Testis (tissue), 3 donors: ENCODE data around the gene GPR39. TPM values are rescaled to one million over a fixed set of nuclear protein-coding genes. Genes with fewer than 3 reads are reported as not detected.

Experiments used
- DNase-seq: peaks from one replicate; pipeline ENCODE4 v3.0.0-alpha.2; 2019
- H3K27ac ChIP-seq, 2 donors: fragments of 200-600 bp; sonication (generic); one replicate each; pipeline ENCODE4 v1.5.1; 2019
- H3K27me3 ChIP-seq: fragments of 200-600 bp; sonication (generic); one replicate; pipeline ENCODE4 v1.5.1; 2019
- H3K36me3 ChIP-seq: fragments of 200-600 bp; sonication (generic); one replicate; pipeline ENCODE4 v1.5.1; 2017; ENCODE audit warnings: low read depth; ENCODE audit errors: missing control alignments
- H3K4me1 ChIP-seq: fragments of 200-600 bp; sonication (generic); one replicate; pipeline ENCODE4 v1.5.1; 2019
- H3K4me3 ChIP-seq, 2 donors: fragments of 200-600 bp; sonication (generic); one replicate each; pipeline ENCODE4 v1.5.1; 2017 to 2019
- H3K9me3 ChIP-seq: fragments of 200-600 bp; sonication (generic); one replicate; pipeline ENCODE4 v1.5.1; 2017
- CTCF ChIP-seq, 3 experiments: fragments of 450-650 bp in 2 of 3; fragments of 200-600 bp in 1 of 3; sonication (generic) in 1 of 3; IDR thresholded peaks; one replicate each; pipeline ENCODE4 v1.5.1; 2016 to 2019; ENCODE audit warnings: antibody characterized with exemption in 3 of 3, mild to moderate bottlenecking in 2 of 3, moderate library complexity in 1 of 3
- POLR2A ChIP-seq: fragments of 450-650 bp; IDR thresholded peaks from one replicate; pipeline ENCODE4 v1.6.1; 2017; ENCODE audit warnings: antibody characterized with exemption, mild to moderate bottlenecking, moderate library complexity
- WGBS, 2 donors: methylation state at CpG; one replicate each; pipeline ENCODE4 v1.1.5; 2018; 5-methylcytosine and 5-hydroxymethylcytosine counted together
- intact Hi-C: fragments of 100-400 bp; cut with DNase I; formaldehyde crosslinking; loops from one replicate; pipeline ENCODE4 v1.15.1; 2023; ENCODE audit warnings: low total_unique reads
- polyA plus RNA-seq: library from polyadenylated mRNA; stranded (reverse); fragments of 350-450 nt; fragmentation: Illumina TruSeq; extraction: RNeasy Lipid Tissue Mini Kit (QIAGEN cat#74804); gene quantifications from one replicate; pipeline ENCODE4 v1.2.3, GENCODE V29; 2014; ENCODE audit warnings: low read depth, low replicate concordance; ENCODE audit not compliant: insufficient read depth
- total RNA-seq, 2 donors: library from RNA; depleted of rRNA; stranded (reverse); fragments of >200 nt; gene quantifications; one replicate each; pipeline ENCODE4 v1.2.3, GENCODE V29; 2016

The GPR39 gene
- total and polyA plus RNA-seq, 3 donors from 2014 or later, result 2.7 to 19.5 (median 4.0) TPM

GRCh38 chr2:132668189-132668823, 251.7 kb downstream of the GPR39 start:
- H3K4me1 ChIP-seq, result peaks cover 25% of the 10 kb centered on the region
- TF ChIP-seq CTCF (IDR thresholded peaks at IDR 0.05) (no peak), POLR2A (no peak)
- H3K27ac ChIP-seq, result no peak overlapping the region
- DNase-seq, result no peak
- H3K27me3 ChIP-seq, result no peaks in the 10 kb centered on the region
- H3K36me3 ChIP-seq, result no peaks in the 10 kb centered on the region
- WGBS, 2 donors, result 15 to 23% methylated on average over 6 to 22 of the region's 25 CpGs
- intact Hi-C loops, result no loop called here
- no peak overlapping the region for H3K4me3 ChIP-seq
- no peaks in the 10 kb centered on the region for H3K9me3 ChIP-seq

GRCh38 chr2:132668987-132669907, 252.6 kb downstream of the GPR39 start:
- H3K27me3 ChIP-seq, result no peaks in the 10 kb centered on the region
- no peak for DNase-seq
- WGBS, 2 donors, result 2 to 5% methylated on average over 17 to 76 of the region's 80 CpGs
- H3K36me3 ChIP-seq, result no peaks in the 10 kb centered on the region
- peak overlapping the region in 1 of 2 donors; percentile 21 for H3K4me3 ChIP-seq
- no peak overlapping the region for H3K27ac ChIP-seq
- H3K9me3 ChIP-seq, result no peaks in the 10 kb centered on the region
- no peak for TF ChIP-seq CTCF (IDR thresholded peaks at IDR 0.05)
- no peak for TF ChIP-seq POLR2A
- peaks cover 25% of the 10 kb centered on the region for H3K4me1 ChIP-seq
- intact Hi-C loops, result no loop called here

- no peak for DNase-seq
- H3K4me1 ChIP-seq, result peaks cover 25% of the 10 kb centered on the region
- TF ChIP-seq POLR2A (no peak), CTCF (IDR thresholded peaks at IDR 0.05) (no peak)
- H3K9me3 ChIP-seq, result no peaks in the 10 kb centered on the region
- intact Hi-C loops, result no loop called here
- no peaks in the 10 kb centered on the region for H3K27me3 ChIP-seq
- no peaks in the 10 kb centered on the region for H3K36me3 ChIP-seq
- 0% methylated on average over 24 to 40 of the region's 59 CpGs for WGBS, 2 donors
- H3K4me3 ChIP-seq, result peak within 1 kb of the TSS; percentile 21
- H3K27ac ChIP-seq, result no peak within 1 kb of the TSS
Measured at GRCh38 chr2:132669908-132670495, 253.4 kb downstream of the GPR39 start, which contains the start of gene LYPD1. Gene LYPD1 (minus strand): TSS chr2:132670205. CDS start chr2:132669932, 273 bp downstream.

GRCh38 chr2:132670496-132671150, 254.0 kb downstream of the GPR39 start:
- H3K27me3 ChIP-seq, result no peaks in the 10 kb centered on the region
- peak; percentile 26 for DNase-seq

More at GRCh38 chr2:132670496-132671150, 254.0 kb downstream of the GPR39 start:
- Histone ChIP-seq H3K36me3 (no peaks in the 10 kb centered on the region), H3K27ac (no peak overlapping the region), H3K4me3 (peak overlapping the region; percentile 21), H3K4me1 (peaks cover 25% of the 10 kb centered on the region), H3K9me3 (no peaks in the 10 kb centered on the region)
- intact Hi-C loops, result no loop called here
- TF ChIP-seq CTCF (IDR thresholded peaks at IDR 0.05) (no peak), POLR2A (no peak)
- 4 to 6% methylated on average over 14 to 30 of the region's 44 CpGs for WGBS, 2 donors
